Stimulated activated CD8-positive, alpha-beta memory T cell treated with anti-CD3 and anti-CD28 coated beads, Interleukin-4, amount 100 ng/mL, for 4 hours (primary cell): ENCODE data around the gene MBD3L5.
"Not testable (repeated sequence)": the region's sequence is repeated elsewhere in the genome, so short reads cannot be mapped to it uniquely, and the experiment has no call there.

Experiments used
- DNase-seq, 2 donors: peaks; one replicate each; pipeline ENCODE4 v3.0.0-alpha.2; 2020; ENCODE audit warnings: low read depth in 2 of 2, low spot score in 1 of 2

MBD3L5 gene

DNA sequence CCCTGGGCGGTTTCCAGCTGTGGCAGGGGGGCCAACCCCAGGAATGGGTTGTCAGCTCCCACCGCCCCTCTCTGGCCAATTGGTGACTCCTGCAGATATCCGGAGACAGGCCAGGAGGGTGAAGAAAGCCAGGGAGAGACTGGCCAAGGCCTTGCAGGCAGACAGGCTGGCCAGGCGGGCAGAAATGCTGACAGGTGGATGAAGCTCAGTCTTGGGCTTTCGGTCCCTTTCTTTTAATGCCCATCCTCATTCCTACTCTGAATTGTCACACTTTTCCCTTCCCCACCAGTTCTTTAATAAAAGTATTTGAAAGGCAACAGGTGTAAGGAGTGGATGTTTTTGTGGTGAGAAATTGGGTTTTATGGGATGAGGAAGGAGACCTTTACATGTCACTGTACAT is 21.0 kb downstream of the MBD3L5 start:
- not testable (repeated sequence) for DNase-seq

DNA sequence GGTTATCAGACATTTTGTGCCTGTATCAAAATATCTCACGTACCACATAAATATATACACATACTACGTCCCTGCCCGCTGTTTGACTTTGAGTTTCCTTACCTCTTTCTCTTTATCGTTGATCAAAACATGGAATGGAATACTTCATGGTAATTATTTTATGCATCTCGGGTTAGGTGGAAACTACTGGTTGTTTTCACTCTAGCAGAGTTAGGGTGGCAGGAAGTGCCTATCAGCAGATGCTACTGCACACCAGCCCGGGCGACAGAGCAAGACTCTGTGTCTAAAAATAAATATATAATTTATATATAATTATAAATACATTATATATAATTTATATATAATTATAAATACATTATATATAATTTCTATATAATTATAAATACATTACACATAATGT is 22.5 kb downstream of the MBD3L5 start:
- DNase-seq, result not testable (repeated sequence)

DNA sequence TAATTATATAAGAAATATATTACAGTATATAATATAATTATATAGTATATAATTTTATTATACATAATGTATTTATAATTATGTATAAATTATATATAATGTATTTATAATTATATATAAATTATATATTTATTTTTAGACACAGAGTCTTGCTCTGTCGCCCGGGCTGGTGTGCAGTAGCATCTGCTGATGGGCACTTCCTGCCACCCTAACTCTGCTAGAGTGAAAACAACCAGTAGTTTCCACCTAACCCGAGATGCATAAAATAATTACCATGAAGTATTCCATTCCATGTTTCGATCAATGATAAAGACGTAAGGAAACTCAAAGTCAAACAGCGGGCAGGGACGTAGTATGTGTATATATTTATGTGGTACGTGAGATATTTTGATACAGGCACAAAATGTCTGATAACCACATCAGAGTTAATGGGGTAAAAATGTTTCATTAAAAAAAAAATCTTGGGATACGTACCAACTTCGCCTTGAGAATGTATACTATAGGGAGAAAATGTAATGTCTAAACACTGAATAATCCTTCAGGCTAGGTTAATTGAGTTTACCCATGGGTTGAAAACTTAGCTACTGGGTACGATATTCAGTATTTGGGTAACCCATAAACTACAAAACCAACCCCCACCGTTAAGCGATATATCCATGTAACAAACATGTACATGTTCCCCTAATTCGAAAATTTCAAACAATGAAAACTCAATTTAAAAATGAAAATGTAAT is 24.4 kb downstream of the MBD3L5 start:
- not testable (repeated sequence) for DNase-seq

DNA sequence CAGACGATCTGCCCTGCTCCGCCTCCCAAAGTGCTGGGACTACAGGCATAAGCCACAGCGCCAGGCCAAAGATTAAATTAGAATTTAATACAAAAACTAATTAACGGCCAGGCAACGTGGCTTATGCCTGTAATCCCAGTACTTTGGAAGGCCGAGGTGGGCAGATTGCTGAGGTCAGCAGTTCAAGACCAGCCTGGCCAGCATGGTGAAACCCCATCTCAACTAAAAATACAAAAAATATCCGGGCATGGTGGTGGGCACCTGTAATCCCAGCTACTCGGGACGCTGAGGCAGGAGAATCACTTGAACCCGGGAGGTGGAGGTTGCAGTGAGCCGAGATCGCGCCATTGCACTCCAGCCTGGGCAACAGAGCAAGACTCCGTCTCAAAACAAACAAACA is 25.3 kb downstream of the MBD3L5 start:
- DNase-seq, result not testable (repeated sequence)

DNA sequence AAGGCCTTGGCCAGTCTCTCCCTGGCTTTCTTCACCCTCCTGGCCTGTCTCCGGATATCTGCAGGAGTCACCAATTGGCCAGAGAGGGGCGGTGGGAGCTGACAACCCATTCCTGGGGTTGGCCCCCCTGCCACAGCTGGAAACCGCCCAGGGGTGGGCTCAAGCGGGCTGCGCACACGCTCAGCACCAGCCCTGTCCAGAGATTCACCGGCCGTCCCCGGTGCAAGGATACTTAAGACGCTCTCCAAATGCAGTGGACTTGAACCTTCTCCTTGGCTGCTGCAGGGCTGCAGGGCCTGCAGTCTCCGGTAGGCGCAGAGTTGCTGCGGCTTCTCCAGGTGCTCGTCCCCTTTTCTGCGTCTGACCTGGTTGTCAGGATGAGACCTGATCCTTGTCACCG is 26.0 kb downstream of the MBD3L5 start:
- not testable (repeated sequence) for DNase-seq

DNA sequence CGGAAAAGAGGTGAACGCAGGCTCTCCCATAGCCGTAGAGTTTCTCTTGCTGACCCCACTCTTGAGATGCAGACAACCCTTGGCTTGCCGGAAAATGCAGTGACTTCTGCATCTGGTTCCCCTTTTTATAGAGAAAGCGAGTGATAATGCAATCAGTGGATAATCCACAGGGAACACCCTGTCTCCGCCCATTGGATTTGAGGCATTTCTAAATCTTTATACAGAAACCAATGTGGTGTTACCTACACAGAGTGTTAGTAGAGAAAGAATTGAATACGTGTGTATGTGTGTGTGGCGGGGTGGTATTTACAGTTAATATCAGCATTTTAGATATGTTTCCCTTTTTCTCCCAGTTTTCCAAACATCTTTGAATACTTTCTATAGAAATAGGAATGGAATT is 28.2 kb downstream of the MBD3L5 start, which contains the start of gene MBD3L3:
MBD3L3 (minus strand) TSS at position 101 of the 400 bp plus-strand sequence; CDS start at position 30, 71 bp downstream.
- DNase-seq, result not testable (repeated sequence)

DNA sequence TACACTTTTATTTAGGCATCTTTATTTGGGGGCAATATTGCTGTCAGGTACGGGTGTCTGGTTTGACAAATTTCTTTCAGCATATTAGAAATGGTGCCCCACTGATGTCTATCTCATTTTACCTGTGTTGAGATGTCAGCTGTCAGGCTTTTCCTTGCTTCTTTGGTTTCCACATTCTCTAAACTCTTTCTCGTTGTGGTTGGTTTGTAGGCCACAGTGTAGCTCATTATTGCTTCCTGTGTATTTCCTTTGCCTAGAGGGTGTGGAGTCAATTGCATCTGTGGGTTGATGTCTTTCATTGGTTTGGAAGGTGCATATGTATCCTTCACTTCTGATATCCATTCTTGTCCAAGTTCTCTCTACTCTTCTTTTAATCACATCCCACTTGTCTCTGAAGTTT is 29.6 kb downstream of the MBD3L5 start:
- not testable (repeated sequence) for DNase-seq

DNA sequence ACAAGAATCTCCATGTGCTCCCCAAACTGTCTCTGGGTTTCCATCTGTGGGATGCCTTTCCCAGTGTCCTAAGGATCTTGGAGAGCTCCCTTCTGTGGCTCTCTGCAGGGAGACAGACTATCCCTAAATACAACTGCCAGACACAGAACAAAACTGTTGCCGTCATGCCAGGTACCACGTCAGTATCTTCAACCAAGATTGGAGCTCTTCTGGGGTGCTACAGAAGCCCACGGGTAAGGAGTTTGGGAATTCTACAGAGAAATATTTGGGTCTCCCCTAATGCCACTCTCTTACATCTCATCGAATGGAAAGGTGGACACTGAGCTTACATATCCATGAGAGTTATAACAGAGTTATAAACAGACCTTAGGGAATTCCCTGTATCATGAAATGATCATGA is 33.0 kb downstream of the MBD3L5 start:
- DNase-seq, result no peak

DNA sequence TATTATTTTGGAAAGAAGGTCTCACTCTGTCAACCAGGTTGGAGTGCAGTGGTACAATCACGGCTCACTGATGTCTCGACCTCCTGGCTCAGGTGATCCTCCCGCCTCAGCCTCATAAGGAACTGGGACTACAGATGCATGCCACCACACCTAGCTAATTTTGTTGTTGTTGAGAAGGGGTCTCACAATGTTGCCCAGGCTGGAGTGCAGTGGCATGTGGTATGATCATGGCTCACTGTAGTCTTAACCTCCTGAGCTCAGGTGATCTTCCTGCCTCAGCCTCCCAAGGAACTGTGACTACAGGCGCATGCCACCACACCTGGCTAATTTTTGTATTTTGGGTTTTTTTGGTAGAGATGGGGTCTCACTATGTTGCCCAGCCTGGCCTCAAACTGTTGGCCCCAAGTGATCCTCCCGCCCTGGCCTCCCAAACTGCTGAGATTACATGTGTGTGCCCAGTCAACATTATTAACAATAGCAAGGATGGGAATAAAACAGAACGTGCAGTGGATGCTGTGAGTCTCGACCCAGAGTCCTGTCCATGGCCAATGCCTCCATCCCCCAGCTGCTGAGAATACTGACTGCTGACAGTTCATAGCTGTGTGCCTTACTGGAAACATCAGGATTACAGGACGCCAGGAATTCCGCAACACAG is 33.5 kb downstream of the MBD3L5 start:
- no peak for DNase-seq

DNA sequence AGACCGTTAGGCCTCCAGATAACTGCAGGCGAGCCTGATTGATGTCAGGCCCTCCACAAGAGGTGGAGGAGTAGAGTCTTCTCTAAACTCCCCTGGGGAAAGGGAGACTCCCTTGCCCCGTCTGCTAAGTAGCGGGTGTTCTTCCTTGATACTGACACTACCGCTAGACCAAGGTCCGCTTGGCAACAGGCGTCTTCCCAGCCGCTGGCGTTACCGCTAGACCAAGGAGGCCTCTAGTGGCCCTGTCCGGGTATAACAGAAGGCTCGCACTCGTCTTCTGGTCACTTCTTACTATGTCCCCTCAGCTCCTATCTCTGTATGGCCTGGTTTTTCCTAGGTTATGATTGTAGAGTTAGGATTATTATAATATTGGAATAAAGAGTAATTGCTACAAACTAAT is 36.7 kb downstream of the MBD3L5 start:
- DNase-seq, result not testable (repeated sequence)

DNA sequence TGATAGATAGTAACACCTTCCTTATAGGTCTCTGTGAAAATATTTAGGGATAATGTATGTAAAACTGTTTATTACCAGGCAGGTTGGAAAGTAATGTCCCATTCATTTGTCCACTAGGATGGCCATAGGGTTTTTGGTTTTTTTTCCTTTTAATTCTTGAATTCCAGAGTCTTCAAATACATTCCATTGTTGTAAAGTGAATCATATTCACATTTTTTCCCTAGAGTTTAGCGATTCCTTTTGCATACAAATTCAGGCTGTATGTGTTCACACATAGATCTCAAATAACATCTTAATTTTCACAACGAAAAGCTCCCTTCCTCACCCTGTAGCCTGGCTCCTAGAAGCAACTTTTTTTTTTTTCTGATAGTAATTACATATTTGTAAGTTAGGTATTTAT is 37.3 kb downstream of the MBD3L5 start:
- DNase-seq, result no peak

DNA sequence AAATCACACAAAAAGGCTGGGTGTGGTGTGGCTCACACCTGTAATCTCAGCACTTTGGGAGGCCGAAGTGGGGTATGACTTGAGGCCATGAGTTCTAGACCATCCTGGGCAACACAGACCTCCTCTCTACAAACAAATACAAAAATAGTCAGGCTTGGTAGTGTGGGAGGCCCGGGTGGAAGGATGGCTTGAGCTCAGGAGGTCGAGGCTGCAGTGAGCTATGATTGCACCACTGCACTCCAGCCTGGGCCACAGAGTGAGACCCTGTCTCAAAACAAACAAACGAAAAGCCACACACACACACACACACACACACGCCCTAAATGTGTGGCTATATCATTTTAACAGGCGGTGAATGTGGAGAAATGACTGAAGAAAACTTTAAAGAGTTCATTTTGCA is 38.2 kb downstream of the MBD3L5 start:
- DNase-seq, result no peak

DNA sequence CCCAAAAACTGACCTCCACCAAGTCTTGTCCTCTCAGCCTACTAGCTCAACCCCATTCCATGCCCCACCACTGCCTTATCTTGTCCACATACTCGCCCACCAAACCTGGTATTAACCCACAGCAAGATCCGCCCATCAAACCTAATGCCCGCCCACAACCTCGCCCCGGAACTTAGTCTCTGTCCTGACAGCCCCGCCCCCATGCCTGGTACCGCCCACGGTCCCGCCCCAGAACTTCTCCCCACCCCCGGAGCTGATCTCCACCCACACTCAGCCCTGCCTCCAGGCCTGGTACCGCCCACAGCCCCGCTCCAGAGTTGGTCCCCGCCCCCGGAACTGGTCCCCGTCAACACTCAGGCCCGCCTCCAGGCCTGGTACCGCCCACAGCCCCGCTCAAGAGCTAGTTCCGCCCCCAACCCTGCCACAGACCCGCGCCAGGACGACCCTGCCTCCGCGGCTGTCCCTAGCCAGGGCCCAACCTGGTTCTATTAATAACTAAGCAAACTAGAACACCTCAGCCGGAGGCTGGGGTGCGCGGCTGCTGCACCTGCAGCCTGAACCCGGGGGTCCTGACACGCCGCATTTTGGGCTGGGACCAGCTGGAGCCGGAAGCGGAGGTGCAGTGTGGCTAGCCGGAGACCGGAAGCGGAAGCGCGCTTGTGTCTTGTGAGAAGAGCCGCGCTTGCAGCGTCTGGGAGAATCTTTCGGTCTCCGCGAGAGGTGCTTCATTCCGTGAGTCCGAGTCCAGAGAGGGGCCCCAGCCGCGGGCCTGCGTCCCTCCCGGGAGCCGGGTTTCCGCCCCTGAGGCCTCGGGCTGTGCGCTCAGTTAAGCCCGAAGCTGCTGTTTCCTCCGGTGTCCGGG is 38.9 kb downstream of the MBD3L5 start, which contains the start of gene ZNF557:
ZNF557 (plus strand) TSS at position 662 of the 862 bp plus-strand sequence. CDS start 5,372 bp downstream, outside the sequence.
- DNase-seq, result peak; percentile 98

DNA sequence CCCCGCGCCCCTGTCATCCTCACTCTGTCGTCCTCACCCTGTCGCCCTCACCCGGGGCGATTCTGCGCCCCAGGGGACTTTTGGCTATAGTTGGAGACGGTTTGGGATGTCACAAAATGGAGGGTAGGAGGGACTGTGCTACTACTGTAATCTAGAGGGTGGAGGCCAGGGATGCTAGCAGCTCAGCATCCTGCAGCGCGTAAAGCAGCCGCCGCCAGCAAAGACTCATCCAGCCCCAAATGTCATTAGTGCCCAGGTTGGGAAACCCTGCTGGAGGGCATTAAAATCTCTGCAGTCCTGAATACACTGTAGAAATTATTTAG is 39.5 kb downstream of the MBD3L5 start:
- no peak for DNase-seq

DNA sequence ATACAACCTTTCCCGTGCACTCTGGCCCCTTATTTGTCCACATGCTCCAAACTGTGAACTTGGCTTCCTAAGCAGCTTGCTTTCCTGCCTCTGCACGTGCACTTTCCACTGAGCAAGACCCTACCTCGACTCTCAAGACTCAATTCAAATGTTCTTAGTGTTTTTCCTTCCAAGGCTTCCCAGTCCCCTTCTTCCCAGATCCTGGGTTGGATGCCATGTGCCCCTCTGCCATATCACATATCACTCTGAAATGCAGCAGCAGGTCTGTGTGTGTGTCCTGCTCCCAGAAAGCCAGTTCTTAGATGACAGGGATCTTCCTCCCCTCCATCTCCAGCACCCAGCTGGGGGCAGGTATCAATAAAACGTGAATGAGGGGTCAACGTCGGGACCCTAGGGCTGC is 42.2 kb downstream of the MBD3L5 start:
- no peak for DNase-seq

DNA sequence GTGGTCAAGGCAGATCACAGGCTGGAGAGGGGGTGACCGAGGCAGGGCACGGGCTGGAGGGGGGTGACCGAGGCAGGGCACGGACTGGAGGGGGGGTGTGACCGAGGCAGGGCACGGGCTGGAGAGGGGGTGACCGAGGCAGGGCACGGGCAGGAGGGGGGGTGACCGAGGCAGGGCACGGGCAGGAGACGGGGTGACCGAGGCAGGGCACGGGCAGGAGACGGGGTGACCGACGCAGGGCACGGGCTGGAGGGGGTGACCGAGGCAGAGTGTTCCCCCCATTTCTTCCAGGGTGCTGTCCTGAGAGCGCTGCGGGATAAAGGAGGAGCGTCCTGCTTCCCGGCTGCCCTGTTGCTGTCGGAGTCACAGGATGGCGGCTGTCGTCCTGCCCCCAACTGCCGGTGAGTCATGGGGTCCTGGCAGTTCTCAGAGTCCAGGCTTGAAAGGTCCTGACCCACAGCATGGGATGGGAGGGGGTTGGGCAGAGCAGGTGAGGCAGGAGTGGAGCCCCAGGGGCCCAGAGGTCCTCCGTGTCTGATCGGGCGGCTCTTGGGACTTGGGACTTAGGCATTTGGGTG is 44.4 kb downstream of the MBD3L5 start:
- no peak for DNase-seq

DNA sequence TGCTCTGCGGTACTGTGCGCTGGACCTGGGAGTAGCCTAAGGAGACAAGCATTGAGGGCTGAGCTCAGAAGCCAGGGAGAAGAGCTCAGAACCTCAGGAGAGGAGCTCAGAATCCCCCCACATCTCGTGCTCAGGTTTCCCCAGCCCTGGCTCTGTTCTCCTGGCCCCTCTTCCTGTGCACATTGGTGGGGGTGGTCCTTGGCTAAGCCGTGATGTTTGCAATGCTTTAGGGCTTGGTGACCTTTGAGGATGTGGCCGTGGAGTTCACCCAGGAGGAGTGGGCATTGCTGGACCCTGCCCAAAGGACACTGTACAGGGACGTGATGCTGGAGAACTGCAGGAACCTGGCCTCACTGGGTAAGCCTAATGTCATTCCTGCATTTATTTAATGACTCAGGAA is 45.8 kb downstream of the MBD3L5 start:
- DNase-seq, result no peak

DNA sequence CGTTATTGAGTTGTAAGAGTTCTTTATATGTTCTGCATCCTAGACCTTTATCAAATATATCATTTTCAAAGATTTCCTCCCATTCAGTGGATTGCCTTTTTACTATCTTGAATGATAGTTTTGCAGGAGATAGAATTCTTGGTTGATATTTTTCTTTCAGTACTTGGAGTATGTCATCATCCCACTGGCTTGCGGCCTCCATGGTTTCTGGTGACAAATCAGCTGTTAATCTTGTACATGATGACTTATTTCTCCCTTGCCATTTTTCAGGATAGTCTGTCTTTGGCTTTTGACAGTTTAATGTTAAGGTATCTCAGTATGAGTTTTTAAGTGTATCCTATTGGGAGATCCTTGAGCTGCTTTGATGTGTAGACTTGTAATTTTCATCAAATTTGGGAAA is 47.6 kb downstream of the MBD3L5 start:
- no peak for DNase-seq
